ENCODE data around the gene ADGRF3. TPM values are rescaled to one million over a fixed set of nuclear protein-coding genes. Genes with fewer than 3 reads are reported as not detected.

Gene ADGRF3
- total and polyA plus RNA-seq, 2 of the 8 experiments (the other 6 are each of a cell fraction or from before 2014, with no cell fraction given): 0.54 to 0.69 TPM

GRCh38 chr2:26324903-26325302 is 21.7 kb downstream of the ADGRF3 start:
- no peaks in the 10 kb centered on the region for H3K36me3 ChIP-seq (ENCODE audit: control insufficient read depth in 2 of 4, insufficient read depth in 4 of 4, low read length in 3 of 4)
- no peak overlapping the region for H3K4me3 ChIP-seq (ENCODE audit: extremely low read depth in 1 of 4, insufficient read depth in 2 of 4, low read depth in 3 of 4, low read length in 4 of 4)
- H2BK15ac ChIP-seq (ENCODE audit: low read length): no peak overlapping the region
- no peaks in the 10 kb centered on the region for H3K79me1 ChIP-seq (ENCODE audit: low read depth, low read length)
- no peak overlapping the region for H3K18ac ChIP-seq (ENCODE audit: extremely low read depth, low read length)
- H4K5ac ChIP-seq (ENCODE audit: insufficient read length, low read depth, low read length): no peak overlapping the region
- H2BK5ac ChIP-seq (ENCODE audit: low read depth, low read length): no peak overlapping the region
- no peak overlapping the region for H2AFZ ChIP-seq (ENCODE audit: low read length)
- FAIRE-seq: no peak
- no peaks in the 10 kb centered on the region for H3K79me2 ChIP-seq (ENCODE audit: control insufficient read depth in 1 of 2, insufficient read depth in 2 of 2, low read length in 2 of 2)
- no peak overlapping the region for H3K14ac ChIP-seq (ENCODE audit: insufficient read length)
- H2BK120ac ChIP-seq (replicated peaks; ENCODE audit: low read depth, low read length): no peak overlapping the region
- H3K56ac ChIP-seq (replicated peaks; ENCODE audit: insufficient read length, low read depth, low read length): no peak overlapping the region
- 92% methylated on average over 3 of the region's 3 CpGs; no CpG with 5 or more reads in 1 of the 2 experiments for WGBS, 2 experiments (ENCODE audit: extremely low coverage in 1 of 2, insufficient coverage in 1 of 2, insufficient read length in 1 of 2, insufficient replicate concordance in 2 of 2, low coverage in 1 of 2, low lambda C conversion rate in 2 of 2, missing lambda C conversion rate in 1 of 2)
- no peak overlapping the region for H3K4me2 ChIP-seq (ENCODE audit: insufficient read depth in 1 of 2, low read depth in 2 of 2, low read length in 2 of 2)
- no peaks in the 10 kb centered on the region for H3K23me2 ChIP-seq (ENCODE audit: low read depth, low read length)
- H3K4me1 ChIP-seq (replicated peaks in 1 of 4; ENCODE audit: control insufficient read depth in 3 of 4, insufficient read depth in 4 of 4, low read length in 3 of 4): no peaks in the 10 kb centered on the region
- no peaks in the 10 kb centered on the region for H4K20me1 ChIP-seq (replicated peaks in 1 of 2; ENCODE audit: control insufficient read depth in 1 of 2, insufficient read depth in 2 of 2, low read length in 2 of 2)
- H3K23ac ChIP-seq (ENCODE audit: insufficient read length): no peak overlapping the region
- H2AK5ac ChIP-seq (ENCODE audit: low read depth, low read length): no peak overlapping the region
- H2BK20ac ChIP-seq (ENCODE audit: low read length): no peak overlapping the region
- H3K4ac ChIP-seq (replicated peaks; ENCODE audit: insufficient read length, low read depth, low read length): no peak overlapping the region
- no peak overlapping the region for H3K27ac ChIP-seq (ENCODE audit: low read depth, low read length)
- no peak for DNase-seq (ENCODE audit: low read depth in 1 of 2, low spot score in 2 of 2)
- H4K91ac ChIP-seq (replicated peaks; ENCODE audit: insufficient read length, low read length): no peak overlapping the region
- no peaks in the 10 kb centered on the region; a peak in 1 of 7 replicates for H3K27me3 ChIP-seq (replicated peaks in 1 of 4; ENCODE audit: control insufficient read depth in 3 of 4, extremely low read depth in 1 of 4, insufficient read depth in 3 of 4, low read length in 3 of 4)
- no peak overlapping the region for H3K9ac ChIP-seq (replicated peaks in 1 of 4; ENCODE audit: extremely low read depth in 1 of 4, low read depth in 3 of 4, low read length in 3 of 4)
- ChIA-PET POLR2A (ENCODE audit: partially characterized antibody) (interaction anchor here (1.0 to 1.1 kb wide), 2 partner anchors 23 to 80 kb away, joined by 3 read pairs; partner anchors contain the start of genes HADHA and HADHB), CTCF (ENCODE audit: partially characterized antibody) (interaction anchor here (0.8 to 1.9 kb wide), 4 partner anchors 8 to 133 kb away, joined by 3 to 4 read pairs (median 4); no protein-coding TSS in a partner anchor)
- no peak overlapping the region for H4K8ac ChIP-seq (ENCODE audit: extremely low read depth, insufficient read depth, low read length)
- no peaks in the 10 kb centered on the region for H3K9me3 ChIP-seq (ENCODE audit: insufficient read depth in 2 of 2, low read depth in 1 of 2, low read length in 1 of 2)
- H2BK12ac ChIP-seq (ENCODE audit: low read depth, low read length): no peak overlapping the region
- TF ChIP-seq HDAC6 (IDR thresholded peaks at IDR 0.05; ENCODE audit: low read depth, low read length): no peak
- TF ChIP-seq CBX8 (IDR thresholded peaks at IDR 0.05; ENCODE audit: borderline replicate concordance, low read depth, low read length): no peak
- no peak for TF ChIP-seq TCF12 (IDR thresholded peaks at IDR 0.05; ENCODE audit: low read depth, low read length)
- no peak for TF ChIP-seq SUZ12 (IDR thresholded peaks at IDR 0.05; ENCODE audit: low read length)
- no peak for TF ChIP-seq ASH2L (IDR thresholded peaks at IDR 0.05; ENCODE audit: low read length)
- TF ChIP-seq BCL11A (IDR thresholded peaks at IDR 0.05; ENCODE audit: low read depth in 2 of 2, low read length in 2 of 2): no peak
- no peak for TF ChIP-seq NRF1 (IDR thresholded peaks at IDR 0.05; ENCODE audit: low read depth, low read length)
- no peak for TF ChIP-seq EGR1 (IDR thresholded peaks at IDR 0.05; ENCODE audit: borderline replicate concordance, low read depth, low read length)
- no peak for TF ChIP-seq CBX5 (IDR thresholded peaks at IDR 0.05; ENCODE audit: low read depth, low read length)
- no peak for TF ChIP-seq ZNF274 (IDR thresholded peaks at IDR 0.05; ENCODE audit: borderline replicate concordance, extremely low read depth, low read length)
- no peak for TF ChIP-seq SIN3A (conservative IDR thresholded peaks at IDR 0.05 in 1 of 2, IDR thresholded peaks at IDR 0.05 in 1 of 2; ENCODE audit: low read depth in 1 of 2, low read length in 2 of 2)
- TF ChIP-seq USF2 (IDR thresholded peaks at IDR 0.05; ENCODE audit: low read length): no peak
- TF ChIP-seq YY1 (IDR thresholded peaks at IDR 0.05; ENCODE audit: low read depth, low read length): no peak
- TF ChIP-seq PHF8 (conservative IDR thresholded peaks at IDR 0.05; ENCODE audit: low read depth, low read length): no peak
